Esophagus squamous epithelium (tissue), 5 donors: Measurements from ENCODE around the gene CARHSP1. TPM values are rescaled to one million over a fixed set of nuclear protein-coding genes. Genes with fewer than 3 reads are reported as not detected.

Experiments
- DNase-seq: peaks from one replicate; lab custom pipeline; 2025; lab: John Stamatoyannopoulos, UW
- H3K27ac ChIP-seq, 4 donors: fragments of 200-600 bp; sonication (generic); one replicate each; pipeline ENCODE4 v1.5.1; 2016 to 2019; ENCODE audit warnings: mild to moderate bottlenecking in 1 of 4
- H3K27me3 ChIP-seq, 4 donors: fragments of 200-600 bp; sonication (generic); 1 replicate in 3 of 4; 2 replicates in 1 of 4; pipeline versions ENCODE4 v1.5.1 to v1.6.0; 2017 to 2021; ENCODE audit warnings: antibody characterized with exemption in 1 of 4
- H3K36me3 ChIP-seq, 3 donors: fragments of 200-600 bp; sonication (generic); one replicate each; pipeline ENCODE4 v1.5.1; 2016 to 2019
- H3K4me1 ChIP-seq, 3 donors: fragments of 200-600 bp; sonication (generic); one replicate each; pipeline ENCODE4 v1.5.1; 2017 to 2019
- H3K4me3 ChIP-seq, 4 donors: fragments of 200-600 bp; sonication (generic); 1 replicate in 3 of 4; 2 replicates in 1 of 4; pipeline ENCODE4 v1.5.1; 2016 to 2019; ENCODE audit warnings: mild to moderate bottlenecking in 2 of 4, moderate library complexity in 1 of 4
- H3K9me3 ChIP-seq, 3 donors: fragments of 200-600 bp; sonication (generic); one replicate each; pipeline ENCODE4 v1.5.1; 2016 to 2019
- POLR2A ChIP-seq, 4 donors: fragments of 450-650 bp; IDR thresholded peaks; one replicate each; pipeline ENCODE4 v1.6.1; 2017; ENCODE audit warnings: antibody characterized with exemption in 4 of 4, mild to moderate bottlenecking in 4 of 4, moderate library complexity in 3 of 4
- WGBS, 2 donors: methylation state at CpG; one replicate each; pipeline ENCODE4 v1.1.5; 2018; 5-methylcytosine and 5-hydroxymethylcytosine counted together
- intact Hi-C: fragments of 100-400 bp; cut with DNase I; formaldehyde crosslinking; loops from one replicate; pipeline ENCODE4 v1.15.0; 2022
- total RNA-seq, 4 donors: library from RNA; depleted of rRNA; stranded (reverse); fragments of >200 nt; gene quantifications; one replicate each; pipeline ENCODE4 v1.1.0, GENCODE V29; 2016
- TF ChIP-seq, protein P1 (sequence below), 6 experiments: fragments of 450-650 bp in 4 of 6; fragments of 200-600 bp in 2 of 6; sonication (generic) in 2 of 6; IDR thresholded peaks; one replicate each; pipeline ENCODE4 v1.5.1; 2016 to 2019; ENCODE audit warnings: antibody characterized with exemption in 6 of 6, mild to moderate bottlenecking in 4 of 6, moderate library complexity in 4 of 6
- donor health status: DM: yes; HTN: yes; CAD: no.

CARHSP1 gene
- total RNA-seq, 4 donors from 2014 or later = 84.5 to 244 (median 159) TPM

- TF ChIP-seq POLR2A (IDR thresholded peaks at IDR 0.05) = no peak
- TF ChIP-seq, protein P1, sequence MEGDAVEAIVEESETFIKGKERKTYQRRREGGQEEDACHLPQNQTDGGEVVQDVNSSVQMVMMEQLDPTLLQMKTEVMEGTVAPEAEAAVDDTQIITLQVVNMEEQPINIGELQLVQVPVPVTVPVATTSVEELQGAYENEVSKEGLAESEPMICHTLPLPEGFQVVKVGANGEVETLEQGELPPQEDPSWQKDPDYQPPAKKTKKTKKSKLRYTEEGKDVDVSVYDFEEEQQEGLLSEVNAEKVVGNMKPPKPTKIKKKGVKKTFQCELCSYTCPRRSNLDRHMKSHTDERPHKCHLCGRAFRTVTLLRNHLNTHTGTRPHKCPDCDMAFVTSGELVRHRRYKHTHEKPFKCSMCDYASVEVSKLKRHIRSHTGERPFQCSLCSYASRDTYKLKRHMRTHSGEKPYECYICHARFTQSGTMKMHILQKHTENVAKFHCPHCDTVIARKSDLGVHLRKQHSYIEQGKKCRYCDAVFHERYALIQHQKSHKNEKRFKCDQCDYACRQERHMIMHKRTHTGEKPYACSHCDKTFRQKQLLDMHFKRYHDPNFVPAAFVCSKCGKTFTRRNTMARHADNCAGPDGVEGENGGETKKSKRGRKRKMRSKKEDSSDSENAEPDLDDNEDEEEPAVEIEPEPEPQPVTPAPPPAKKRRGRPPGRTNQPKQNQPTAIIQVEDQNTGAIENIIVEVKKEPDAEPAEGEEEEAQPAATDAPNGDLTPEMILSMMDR (IDR thresholded peaks at IDR 0.05) = no peak
- no peak overlapping the region for H3K27ac ChIP-seq
- no peak overlapping the region for H3K4me3 ChIP-seq
- no peak for DNase-seq
- H3K9me3 ChIP-seq = no peaks in the 10 kb centered on the region
- intact Hi-C loops = no loop called here
- peaks cover 0 to 8% (median 0%) of the 10 kb centered on the region in 3 donors for H3K4me1 ChIP-seq
- no peaks in the 10 kb centered on the region for H3K27me3 ChIP-seq
- H3K36me3 ChIP-seq = peaks cover 28 to 96% (median 72%) of the 10 kb centered on the region in 3 donors
- 82 to 83% methylated on average over 9 of the region's 9 CpGs for WGBS, 2 donors
Measured at GRCh38 chr16:8893426-8893825, 24.6 kb upstream of the CARHSP1 start.

DNA sequence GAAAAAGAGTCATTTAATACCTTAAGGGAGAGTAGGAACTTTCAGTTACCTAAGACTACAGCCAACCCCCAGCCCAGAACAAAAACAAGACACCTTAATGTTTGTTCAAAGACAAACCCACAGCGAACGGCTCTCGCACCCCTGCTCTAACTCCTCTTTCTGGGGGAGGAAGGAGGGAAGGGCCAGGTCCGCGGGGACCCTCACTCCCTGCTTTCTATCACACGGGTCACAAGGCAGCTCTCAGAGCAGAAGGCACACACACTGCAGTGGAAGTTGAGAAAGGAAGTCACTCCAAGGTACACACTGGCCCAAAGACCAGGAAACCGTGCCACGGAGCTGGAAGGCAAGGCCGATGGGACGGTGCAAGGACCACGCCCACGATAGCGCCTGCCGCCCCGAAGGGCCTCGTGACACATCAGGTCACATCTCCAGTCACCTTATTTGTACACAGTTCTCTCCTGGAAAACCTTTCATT is 23.3 kb upstream of the CARHSP1 start:
- Histone ChIP-seq H3K9me3 (no peaks in the 10 kb centered on the region), H3K36me3 (peaks cover 24 to 83% (median 61%) of the 10 kb centered on the region in 3 donors), H3K27me3 (no peaks in the 10 kb centered on the region), H3K4me3 (no peak overlapping the region), H3K27ac (no peak overlapping the region), H3K4me1 (peaks cover 0 to 21% (median 0%) of the 10 kb centered on the region in 3 donors)
- no peak for TF ChIP-seq POLR2A (IDR thresholded peaks at IDR 0.05)
- TF ChIP-seq, protein P1 (IDR thresholded peaks at IDR 0.05) = no peak
- WGBS, 2 donors = 75 to 83% methylated on average over 13 to 16 of the region's 16 CpGs
- intact Hi-C loops = no loop called here
- no peak for DNase-seq

- 80 to 96% methylated on average over 5 of the region's 5 CpGs for WGBS, 2 donors
- Histone ChIP-seq H3K27ac (no peak overlapping the region), H3K27me3 (no peaks in the 10 kb centered on the region), H3K36me3 (peaks cover 24 to 67% (median 45%) of the 10 kb centered on the region in 3 donors), H3K4me3 (no peak overlapping the region), H3K4me1 (peaks cover 9 to 37% (median 13%) of the 10 kb centered on the region in 3 donors), H3K9me3 (no peaks in the 10 kb centered on the region)
- intact Hi-C loops = no loop called here
- no peak for TF ChIP-seq POLR2A (IDR thresholded peaks at IDR 0.05)
- TF ChIP-seq, protein P1 (IDR thresholded peaks at IDR 0.05) = no peak
- no peak for DNase-seq
Measured at GRCh38 chr16:8890549-8890921, 21.7 kb upstream of the CARHSP1 start.

- Histone ChIP-seq H3K9me3 (no peaks in the 10 kb centered on the region), H3K27me3 (peaks cover 0 to 3% (median 0%) of the 10 kb centered on the region in 4 donors), H3K4me3 (no peak overlapping the region), H3K36me3 (peaks cover 20 to 62% (median 40%) of the 10 kb centered on the region in 3 donors), H3K4me1 (peaks cover 9 to 42% (median 17%) of the 10 kb centered on the region in 3 donors), H3K27ac (no peak overlapping the region)
- 52 to 80% methylated on average over 4 to 12 of the region's 14 CpGs for WGBS, 2 donors
- TF ChIP-seq, protein P1 (IDR thresholded peaks at IDR 0.05) = no peak
- no peak for TF ChIP-seq POLR2A (IDR thresholded peaks at IDR 0.05)
- no peak for DNase-seq
- intact Hi-C loops = loop anchor here (5.0 kb wide), 1 partner anchor 233 kb away; no protein-coding TSS in a partner anchor
Measured at GRCh38 chr16:8889893-8890548, 21.2 kb upstream of the CARHSP1 start.
